WI38 (cell line): Measurements from ENCODE around the gene GPER1.

Experiments
- H3K4me3 ChIP-seq: 2 replicates; pipeline ENCODE4 v1.5.1; 2011; ENCODE audit warnings: low read depth, mild to moderate bottlenecking, control low read depth, low read length
- TF ChIP-seq, protein P1 (sequence below): IDR thresholded peaks from 2 replicates; pipeline ENCODE4 v1.5.1; 2012; ENCODE audit warnings: low read depth, mild to moderate bottlenecking, control low read depth, low read length

GPER1 gene

DNA sequence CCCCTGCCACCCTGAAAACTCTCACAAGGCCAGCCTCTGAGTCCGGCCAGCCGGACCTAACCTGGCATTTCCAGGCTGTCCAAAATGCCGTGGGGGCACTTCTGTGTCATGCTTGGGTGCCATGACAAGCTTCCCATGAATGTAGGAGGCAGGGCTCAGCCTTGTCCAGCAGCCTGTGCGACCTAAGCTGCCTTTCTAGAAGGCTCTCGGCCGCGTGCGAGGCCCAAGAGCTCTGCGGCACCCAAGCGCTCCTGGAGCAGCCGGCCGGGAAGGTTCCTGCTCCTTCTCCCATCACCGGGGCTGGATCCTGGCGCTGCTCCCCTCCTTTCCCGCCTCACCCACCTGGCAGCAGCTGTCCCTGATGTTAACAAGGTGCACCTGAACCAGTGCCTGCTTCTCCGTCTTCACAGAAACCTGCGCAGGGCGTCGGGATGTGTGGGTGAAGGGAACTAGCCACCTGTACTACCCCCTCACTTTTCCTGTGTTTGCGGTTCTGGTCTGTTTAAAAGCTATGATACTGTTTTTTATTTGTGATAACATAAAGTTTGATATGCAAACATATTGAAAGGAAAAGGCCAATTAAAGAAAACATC lies 6.1 kb downstream of the GPER1 start:
- H3K4me3 ChIP-seq: no peak overlapping the region
- TF ChIP-seq, protein P1, sequence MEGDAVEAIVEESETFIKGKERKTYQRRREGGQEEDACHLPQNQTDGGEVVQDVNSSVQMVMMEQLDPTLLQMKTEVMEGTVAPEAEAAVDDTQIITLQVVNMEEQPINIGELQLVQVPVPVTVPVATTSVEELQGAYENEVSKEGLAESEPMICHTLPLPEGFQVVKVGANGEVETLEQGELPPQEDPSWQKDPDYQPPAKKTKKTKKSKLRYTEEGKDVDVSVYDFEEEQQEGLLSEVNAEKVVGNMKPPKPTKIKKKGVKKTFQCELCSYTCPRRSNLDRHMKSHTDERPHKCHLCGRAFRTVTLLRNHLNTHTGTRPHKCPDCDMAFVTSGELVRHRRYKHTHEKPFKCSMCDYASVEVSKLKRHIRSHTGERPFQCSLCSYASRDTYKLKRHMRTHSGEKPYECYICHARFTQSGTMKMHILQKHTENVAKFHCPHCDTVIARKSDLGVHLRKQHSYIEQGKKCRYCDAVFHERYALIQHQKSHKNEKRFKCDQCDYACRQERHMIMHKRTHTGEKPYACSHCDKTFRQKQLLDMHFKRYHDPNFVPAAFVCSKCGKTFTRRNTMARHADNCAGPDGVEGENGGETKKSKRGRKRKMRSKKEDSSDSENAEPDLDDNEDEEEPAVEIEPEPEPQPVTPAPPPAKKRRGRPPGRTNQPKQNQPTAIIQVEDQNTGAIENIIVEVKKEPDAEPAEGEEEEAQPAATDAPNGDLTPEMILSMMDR: no peak

DNA sequence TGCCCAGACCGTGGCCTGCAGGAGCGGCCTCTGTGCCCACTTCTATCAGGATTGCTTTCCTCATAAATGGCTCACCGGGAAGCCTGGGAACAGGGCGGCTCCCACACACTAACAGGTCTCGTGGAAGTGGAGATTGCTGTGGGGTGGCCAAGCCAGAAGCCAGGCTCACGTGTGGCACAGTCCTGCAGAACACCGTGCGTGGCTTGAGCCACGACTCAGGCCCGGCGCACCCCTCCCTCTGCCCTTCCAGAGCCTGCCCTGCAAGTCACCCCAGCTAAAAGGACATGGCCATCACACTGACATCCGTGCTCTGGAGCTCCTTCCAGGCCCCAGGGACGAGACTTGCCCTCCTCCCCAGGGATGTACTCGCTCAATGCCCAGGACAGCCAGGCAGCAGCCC lies 7.0 kb downstream of the GPER1 start:
- H3K4me3 ChIP-seq: no peak overlapping the region
- TF ChIP-seq, protein P1: no peak

DNA sequence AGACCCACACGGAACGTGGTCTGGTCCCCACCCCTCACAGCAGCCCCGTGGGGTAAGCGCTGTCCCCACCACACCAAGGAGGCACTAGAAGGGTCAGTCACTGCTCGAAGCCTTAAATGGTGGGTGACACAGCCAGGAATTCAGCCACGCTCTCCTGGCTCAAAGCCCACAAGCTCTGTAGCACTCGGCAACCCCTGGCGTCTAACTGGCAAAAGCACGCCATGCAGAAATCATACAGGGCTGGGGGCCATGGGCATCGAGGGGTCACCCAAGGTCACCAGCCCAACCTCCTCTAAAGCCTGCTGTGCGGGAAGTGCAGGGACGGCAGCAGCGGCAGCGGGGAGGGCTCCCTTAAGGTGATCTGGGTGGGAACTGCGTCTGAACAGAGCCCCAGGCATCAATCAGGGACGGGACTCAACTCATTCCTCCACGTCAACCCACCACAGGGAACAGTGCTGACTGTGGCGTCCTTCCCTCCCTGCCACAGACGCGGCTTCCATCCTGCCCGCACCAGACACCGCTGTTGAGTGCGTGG lies 7.8 kb downstream of the GPER1 start:
- no peak overlapping the region for H3K4me3 ChIP-seq
- TF ChIP-seq, protein P1: no peak

DNA sequence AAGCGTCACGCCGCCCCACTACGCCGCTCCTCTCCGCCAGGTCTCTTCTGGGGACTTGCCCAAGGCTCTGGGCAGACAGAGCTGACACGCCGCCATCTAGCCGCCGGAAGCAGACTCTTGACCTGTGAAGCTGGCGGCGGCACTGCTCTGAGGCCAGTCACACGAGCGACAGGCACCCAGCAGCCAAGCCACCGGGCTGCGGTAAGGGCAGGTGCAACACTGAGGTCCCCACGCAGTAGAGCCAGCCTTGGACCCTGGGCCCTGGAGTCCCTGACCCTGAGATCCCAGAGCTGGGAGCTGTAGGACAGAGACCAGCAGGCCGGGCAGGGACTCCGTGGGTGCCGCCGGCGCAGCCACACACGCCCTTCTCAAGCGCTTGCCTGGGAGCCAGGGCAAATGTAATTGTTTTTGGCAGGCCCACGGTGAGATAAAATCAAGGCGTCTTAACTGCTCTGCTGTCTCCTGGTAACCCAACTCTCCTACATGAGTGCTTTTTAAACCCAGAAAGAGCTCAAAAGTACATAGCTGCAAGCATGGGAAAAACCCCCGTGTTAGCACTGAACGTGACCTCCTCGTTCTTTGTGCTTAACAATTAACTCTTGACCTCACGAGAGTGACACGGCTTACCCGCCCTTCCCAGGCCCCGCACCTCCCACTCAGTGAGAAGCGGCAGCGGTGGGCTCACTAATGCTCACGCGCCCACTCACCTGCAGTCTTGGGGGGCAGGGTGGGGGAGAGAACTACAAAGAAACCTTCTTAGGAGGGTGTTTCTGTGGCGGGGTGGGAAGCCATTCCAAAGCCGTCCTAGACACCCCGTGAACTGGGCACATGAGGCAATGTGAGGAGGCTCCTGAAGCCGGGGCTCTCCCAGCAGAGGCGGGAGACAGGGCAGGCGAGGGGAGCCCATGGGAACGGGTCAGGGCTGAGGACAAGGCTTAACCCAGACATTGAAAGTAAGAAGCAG lies 8.5 kb downstream of the GPER1 start:
- H3K4me3 ChIP-seq: no peak overlapping the region
- TF ChIP-seq, protein P1: no peak

DNA sequence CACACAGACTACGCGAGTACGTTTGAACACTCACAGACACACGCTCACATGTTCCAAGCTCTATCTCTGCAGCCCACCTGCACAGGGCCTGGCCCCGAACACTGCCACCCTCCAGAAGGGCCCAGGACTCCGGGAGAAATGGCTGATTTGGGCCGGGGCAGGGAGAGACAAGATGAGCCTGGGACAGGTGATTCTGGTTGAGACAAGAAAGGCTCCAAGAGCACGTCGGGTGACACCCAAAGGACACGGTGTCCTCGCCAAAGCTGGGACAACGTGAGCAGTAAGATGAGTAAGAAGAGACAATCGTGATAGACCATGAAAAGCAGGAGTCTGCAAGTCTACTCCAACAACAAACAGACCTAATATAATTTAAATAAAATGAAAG lies 9.2 kb downstream of the GPER1 start:
- TF ChIP-seq, protein P1: no peak

DNA sequence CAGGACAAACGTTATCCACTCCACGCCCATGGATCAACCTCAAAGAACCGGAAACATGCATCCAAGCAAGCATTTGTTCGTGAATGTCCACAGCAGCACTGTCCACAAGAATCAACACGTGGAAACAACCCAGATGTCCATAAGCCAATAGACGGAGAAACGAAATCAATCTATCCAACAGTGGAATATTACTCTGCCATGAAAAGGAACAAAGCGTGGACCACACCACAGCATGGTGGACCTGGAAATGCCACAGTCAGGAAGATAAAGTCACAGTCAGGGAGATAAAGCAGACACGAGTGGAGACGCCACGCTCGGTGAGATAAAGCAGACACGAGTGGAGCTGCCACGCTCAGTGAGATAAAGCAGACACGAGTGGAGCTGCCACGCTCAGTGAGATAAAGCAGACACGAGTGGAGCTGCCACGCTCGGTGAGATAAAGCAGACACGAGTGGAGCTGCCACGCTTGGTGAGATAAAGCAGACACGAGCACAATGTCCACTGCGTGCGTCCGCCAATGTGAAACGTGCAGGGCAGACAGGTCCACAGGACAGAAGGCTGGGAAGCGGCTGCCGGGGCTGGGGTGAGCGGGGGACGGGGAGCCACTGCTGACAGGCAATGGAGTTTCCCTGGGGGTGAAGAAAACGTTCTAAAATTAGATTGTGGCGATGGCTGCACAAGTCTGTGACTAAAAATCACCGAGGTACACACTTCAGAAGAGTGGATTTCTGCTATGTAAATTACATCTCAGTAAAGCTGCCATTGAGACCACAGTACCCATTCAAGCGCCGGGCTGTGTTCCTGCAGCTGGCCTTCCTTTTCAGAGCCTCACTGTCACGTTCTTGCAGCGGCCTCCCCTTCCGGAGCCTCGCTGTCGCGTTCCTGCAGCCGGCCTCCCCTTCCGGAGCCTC lies 10.6 kb downstream of the GPER1 start:
- TF ChIP-seq, protein P1: no peak
- H3K4me3 ChIP-seq: no peak overlapping the region

More for the DNA sequence above, 9.2 kb downstream of the GPER1 start:
- H3K4me3 ChIP-seq: no peak overlapping the region
